NCI-H187 (cell line): ENCODE measurements around the gene CCNK.

Source experiments
- DNase-seq, 2 experiments: peaks; one replicate each; lab custom pipeline; 2025; lab: John Stamatoyannopoulos, UW

The CCNK gene

GRCh38 chr14:99519931-99520421 is 38.8 kb downstream of the CCNK start:
- DNase-seq: no peak

- no peak for DNase-seq
Measured at GRCh38 chr14:99520571-99521081, 39.4 kb downstream of the CCNK start.

- DNase-seq: no peak
Measured at GRCh38 chr14:99521176-99522024, 40.2 kb downstream of the CCNK start.

GRCh38 chr14:99522025-99522401 is 40.8 kb downstream of the CCNK start:
- no peak for DNase-seq

- DNase-seq: no peak
Measured at GRCh38 chr14:99522457-99522891, 41.3 kb downstream of the CCNK start.

- no peak for DNase-seq
Measured at GRCh38 chr14:99522934-99523703, 41.9 kb downstream of the CCNK start.

- no peak for DNase-seq
Measured at GRCh38 chr14:99523704-99524055, 42.5 kb downstream of the CCNK start.

GRCh38 chr14:99524091-99524661 is 43.0 kb downstream of the CCNK start:
- no peak for DNase-seq

GRCh38 chr14:99524804-99525698 is 43.8 kb downstream of the CCNK start:
- no peak for DNase-seq

- DNase-seq: no peak
Measured at GRCh38 chr14:99525699-99526080, 44.5 kb downstream of the CCNK start.

- DNase-seq: no peak
Measured at GRCh38 chr14:99527026-99527425, 45.8 kb downstream of the CCNK start.

GRCh38 chr14:99527427-99528076 is 46.3 kb downstream of the CCNK start:
- DNase-seq: no peak

- no peak for DNase-seq
Measured at GRCh38 chr14:99529899-99530298, 48.7 kb downstream of the CCNK start.

- no peak for DNase-seq
Measured at GRCh38 chr14:99530407-99531155, 49.4 kb downstream of the CCNK start.

GRCh38 chr14:99531251-99532096 is 50.3 kb downstream of the CCNK start:
- no peak for DNase-seq

- DNase-seq: no peak
Measured at GRCh38 chr14:99532310-99532709, 51.1 kb downstream of the CCNK start.

GRCh38 chr14:99534333-99534732 is 53.1 kb downstream of the CCNK start:
- DNase-seq: no peak

GRCh38 chr14:99534863-99535262 is 53.7 kb downstream of the CCNK start:
- DNase-seq: no peak

GRCh38 chr14:99535448-99535847 is 54.2 kb downstream of the CCNK start:
- DNase-seq: no peak
